ENCODE results near the gene PRKCA. TPM values are rescaled to one million over a fixed set of nuclear protein-coding genes. Genes with fewer than 3 reads are reported as not detected.

The PRKCA gene
- total RNA-seq, 4 donors from 2014 or later, result 24.5 to 61.9 (median 40.8) TPM

DNA sequence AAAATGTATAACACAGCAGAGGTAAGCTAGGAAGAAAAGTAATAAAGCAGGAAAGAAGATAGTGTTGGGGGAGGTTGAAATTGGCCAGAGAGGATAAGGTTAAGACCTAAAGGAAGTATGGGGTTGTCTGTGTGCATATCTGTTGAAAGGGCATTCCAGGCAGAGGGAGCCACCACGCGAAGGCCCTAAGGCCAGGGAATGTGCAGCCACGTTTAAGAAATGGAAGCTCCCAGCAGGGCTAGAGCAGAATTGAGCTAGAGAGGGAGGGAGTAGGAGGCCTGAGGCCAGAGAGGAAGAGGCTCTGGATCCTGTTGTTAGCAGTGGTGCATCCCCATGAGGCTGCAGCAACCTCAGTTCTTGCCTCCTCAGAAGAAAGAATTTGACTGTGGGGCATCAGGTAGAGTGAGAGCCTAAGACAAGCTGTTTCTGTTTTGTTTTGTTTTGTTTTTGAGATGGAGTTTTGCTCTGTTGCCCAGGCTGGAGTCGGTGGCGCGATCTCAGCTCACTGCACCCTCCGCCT is 473.5 kb downstream of the PRKCA start:
- H3K27me3 ChIP-seq, result no peaks in the 10 kb centered on the region
- TF ChIP-seq POLR2AphosphoS5 (IDR thresholded peaks at IDR 0.05), result no peak
- TF ChIP-seq POLR2A (IDR thresholded peaks at IDR 0.05; ENCODE audit: low read depth), result no peak
- TF ChIP-seq EP300 (IDR thresholded peaks at IDR 0.05), result no peak
- no peak for TF ChIP-seq CTCF (IDR thresholded peaks at IDR 0.05)
- no peaks in the 10 kb centered on the region for H3K4me1 ChIP-seq
- peaks cover 9 to 25% (median 19%) of the 10 kb centered on the region in 4 donors for H3K36me3 ChIP-seq
- no peaks in the 10 kb centered on the region for H3K9me3 ChIP-seq
- intact Hi-C loops (cut with DNase I), result no loop called here
- H3K27ac ChIP-seq (replicated peaks in 1 of 4), result no peak overlapping the region
- H3K4me3 ChIP-seq, result no peak overlapping the region
- DNase-seq (ENCODE audit: extremely low spot score), result no peak
- WGBS, result 82% methylated on average over 7 of the region's 7 CpGs

- WGBS, result 84% methylated on average over 9 of the region's 9 CpGs
- intact Hi-C loops (cut with DNase I), result no loop called here
- no peak for DNase-seq (ENCODE audit: extremely low spot score)
- Histone ChIP-seq H3K9me3 (no peaks in the 10 kb centered on the region), H3K4me3 (no peak overlapping the region), H3K27ac (replicated peaks in 1 of 4) (no peak overlapping the region), H3K27me3 (no peaks in the 10 kb centered on the region), H3K4me1 (no peaks in the 10 kb centered on the region), H3K36me3 (peaks cover 9 to 25% (median 19%) of the 10 kb centered on the region in 4 donors)
- TF ChIP-seq POLR2A (IDR thresholded peaks at IDR 0.05; ENCODE audit: low read depth), result no peak
- TF ChIP-seq EP300 (IDR thresholded peaks at IDR 0.05), result no peak
- TF ChIP-seq CTCF (IDR thresholded peaks at IDR 0.05), result no peak
- no peak for TF ChIP-seq POLR2AphosphoS5 (IDR thresholded peaks at IDR 0.05)
Observed at GRCh38 chr17:66776999-66777688, 474.7 kb downstream of the PRKCA start.

- Histone ChIP-seq H3K9me3 (no peaks in the 10 kb centered on the region), H3K4me3 (no peak overlapping the region), H3K36me3 (peaks cover 9 to 30% (median 21%) of the 10 kb centered on the region in 4 donors), H3K27me3 (no peaks in the 10 kb centered on the region), H3K27ac (replicated peaks in 1 of 4) (no peak overlapping the region), H3K4me1 (no peaks in the 10 kb centered on the region)
- intact Hi-C loops (cut with DNase I), result no loop called here
- no peak for DNase-seq (ENCODE audit: extremely low spot score)
- TF ChIP-seq POLR2AphosphoS5 (IDR thresholded peaks at IDR 0.05) (no peak), POLR2A (IDR thresholded peaks at IDR 0.05; ENCODE audit: low read depth) (no peak), EP300 (IDR thresholded peaks at IDR 0.05) (no peak), CTCF (IDR thresholded peaks at IDR 0.05) (no peak)
- 91% methylated on average over 7 of the region's 7 CpGs for WGBS
Observed at GRCh38 chr17:66777689-66778225, 475.3 kb downstream of the PRKCA start.

DNA sequence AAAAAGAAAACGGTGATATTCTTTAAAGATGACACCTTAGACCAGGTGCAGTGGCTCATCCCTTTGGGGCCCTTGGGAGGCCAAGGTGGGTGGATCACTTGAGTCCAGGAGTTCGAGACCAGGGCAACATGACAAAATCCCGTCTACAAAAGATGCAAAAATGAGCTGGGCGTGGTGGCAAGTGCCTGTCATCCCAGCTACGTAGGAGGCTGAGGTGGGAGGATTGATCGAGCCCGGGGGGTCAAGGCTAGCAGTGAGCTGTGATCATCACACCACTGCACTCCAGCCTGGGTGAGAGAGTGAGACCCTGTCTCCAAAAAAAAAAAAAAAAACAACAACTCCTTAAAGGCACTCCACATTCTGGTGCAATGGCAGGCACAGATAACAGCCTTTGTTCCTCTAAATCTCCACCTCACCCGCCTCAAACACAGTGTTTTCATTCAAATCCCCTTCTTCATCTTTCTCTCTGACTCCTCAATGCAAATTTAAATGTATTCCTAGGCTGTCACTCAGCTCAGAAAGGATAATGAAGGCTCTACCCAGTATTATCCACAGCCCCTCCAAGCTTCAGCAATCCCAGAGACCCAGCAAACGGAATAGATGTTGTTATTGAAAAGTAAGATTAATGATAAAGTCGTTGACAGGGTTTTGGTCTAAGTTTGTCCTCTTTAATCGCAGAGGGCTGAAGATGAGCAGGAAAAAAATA is 476.3 kb downstream of the PRKCA start:
- Histone ChIP-seq H3K4me1 (no peaks in the 10 kb centered on the region), H3K27ac (replicated peaks in 1 of 4) (no peak overlapping the region), H3K36me3 (peaks cover 9 to 31% (median 21%) of the 10 kb centered on the region in 4 donors), H3K4me3 (no peak overlapping the region), H3K9me3 (no peaks in the 10 kb centered on the region), H3K27me3 (no peaks in the 10 kb centered on the region)
- DNase-seq (ENCODE audit: extremely low spot score), result no peak
- intact Hi-C loops (cut with DNase I), result no loop called here
- WGBS, result 85% methylated on average over 11 of the region's 11 CpGs
- TF ChIP-seq POLR2AphosphoS5 (IDR thresholded peaks at IDR 0.05) (no peak), POLR2A (IDR thresholded peaks at IDR 0.05; ENCODE audit: low read depth) (no peak), EP300 (IDR thresholded peaks at IDR 0.05) (no peak), CTCF (IDR thresholded peaks at IDR 0.05) (no peak)
